HG03175 (cell line): ENCODE results near the gene ACTC1.
"Not testable (repeated sequence)": the region's sequence is repeated elsewhere in the genome, so short reads cannot be mapped to it uniquely, and the experiment has no call there.

Experiments used
- ATAC-seq: cut with Tn5 transposase; IDR thresholded peaks from one replicate; pipeline ENCODE4 v1.9.1; 2021; ENCODE audit warnings: mild to moderate bottlenecking, moderate library complexity; ENCODE audit not compliant: unreplicated experiment

The ACTC1 gene

DNA sequence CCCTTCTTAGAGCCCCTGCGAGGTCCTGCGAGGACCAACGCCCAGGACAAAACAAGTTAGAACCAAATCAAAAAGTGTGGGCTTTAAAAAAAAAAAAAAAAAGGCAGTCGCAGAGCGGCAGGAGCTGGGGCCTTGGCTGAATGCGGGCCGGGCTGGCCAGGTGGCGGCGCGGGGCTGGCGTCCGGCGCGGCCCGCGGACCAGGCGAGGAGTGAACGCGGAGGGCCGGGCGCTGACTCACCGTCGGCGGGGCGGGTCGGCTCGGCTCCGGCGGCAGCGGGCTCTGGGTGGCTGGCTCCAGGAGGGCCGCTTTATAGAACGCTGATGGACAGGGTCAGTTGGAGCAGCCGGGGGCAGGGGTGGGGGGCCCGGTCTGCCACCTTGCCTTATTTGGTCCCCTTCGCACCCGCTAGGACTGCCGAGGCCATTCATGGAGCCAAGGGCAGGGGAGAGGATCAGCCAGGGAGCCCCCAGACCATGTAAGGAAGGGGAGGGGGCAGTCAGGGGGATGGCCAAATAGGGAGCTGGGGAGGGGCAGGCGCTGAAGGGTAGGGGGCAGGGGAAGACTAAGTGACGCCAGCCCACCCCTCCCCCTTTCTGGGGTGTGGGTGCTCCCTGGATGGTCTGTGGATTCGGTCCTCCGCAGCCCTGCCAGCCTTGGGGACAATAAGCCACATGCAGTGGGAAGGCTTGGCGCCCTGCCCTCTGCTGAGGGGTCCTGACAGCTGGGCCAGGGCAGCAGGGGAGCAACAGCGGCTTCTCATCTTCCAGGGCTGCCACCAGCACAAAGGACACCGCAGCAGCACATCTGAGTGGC lies at the start of gene ACTC1:
Gene ACTC1 (minus strand): TSS at position 283 of the 815 bp plus-strand sequence. CDS start 741 bp downstream, outside the sequence.
- no peak for ATAC-seq

DNA sequence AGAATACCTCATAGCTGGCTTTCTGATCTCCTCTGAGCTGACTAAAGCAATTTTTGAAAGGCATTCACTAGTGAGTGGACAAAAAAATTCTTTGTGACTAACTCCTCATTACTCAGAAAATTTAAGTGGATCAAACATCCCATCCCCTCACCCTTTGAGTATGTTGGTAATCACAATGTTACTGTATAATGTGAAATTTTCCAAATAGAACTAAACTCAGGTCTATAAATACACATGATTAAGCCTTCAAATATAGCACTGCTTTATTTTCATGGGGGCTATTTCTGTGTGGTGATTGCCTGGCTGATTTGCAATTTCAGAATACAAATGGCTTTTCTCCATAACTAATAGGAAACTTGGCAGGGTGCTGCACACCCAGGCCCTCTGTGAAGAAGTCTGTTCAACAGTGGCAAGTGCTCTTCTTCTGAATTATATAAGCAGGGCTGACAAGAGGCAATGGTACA lies 45.9 kb upstream of the ACTC1 start:
- no peak for ATAC-seq

DNA sequence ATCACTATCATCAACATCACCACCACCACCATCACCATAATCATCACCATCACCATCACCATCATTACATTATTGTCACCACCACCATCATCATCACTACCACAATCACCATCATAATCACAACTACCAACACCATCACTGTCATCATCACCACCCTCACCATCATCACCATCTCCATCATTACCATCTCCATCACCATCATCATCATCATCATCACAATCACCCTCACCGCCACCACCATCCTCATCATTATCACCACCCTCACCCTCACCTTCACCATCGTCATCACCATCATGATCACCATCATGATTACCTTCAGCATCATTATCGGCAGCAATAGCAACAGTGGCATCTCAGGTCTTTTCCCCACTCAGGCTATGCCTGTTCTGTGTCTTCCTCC lies 42.9 kb upstream of the ACTC1 start:
- no peak for ATAC-seq

DNA sequence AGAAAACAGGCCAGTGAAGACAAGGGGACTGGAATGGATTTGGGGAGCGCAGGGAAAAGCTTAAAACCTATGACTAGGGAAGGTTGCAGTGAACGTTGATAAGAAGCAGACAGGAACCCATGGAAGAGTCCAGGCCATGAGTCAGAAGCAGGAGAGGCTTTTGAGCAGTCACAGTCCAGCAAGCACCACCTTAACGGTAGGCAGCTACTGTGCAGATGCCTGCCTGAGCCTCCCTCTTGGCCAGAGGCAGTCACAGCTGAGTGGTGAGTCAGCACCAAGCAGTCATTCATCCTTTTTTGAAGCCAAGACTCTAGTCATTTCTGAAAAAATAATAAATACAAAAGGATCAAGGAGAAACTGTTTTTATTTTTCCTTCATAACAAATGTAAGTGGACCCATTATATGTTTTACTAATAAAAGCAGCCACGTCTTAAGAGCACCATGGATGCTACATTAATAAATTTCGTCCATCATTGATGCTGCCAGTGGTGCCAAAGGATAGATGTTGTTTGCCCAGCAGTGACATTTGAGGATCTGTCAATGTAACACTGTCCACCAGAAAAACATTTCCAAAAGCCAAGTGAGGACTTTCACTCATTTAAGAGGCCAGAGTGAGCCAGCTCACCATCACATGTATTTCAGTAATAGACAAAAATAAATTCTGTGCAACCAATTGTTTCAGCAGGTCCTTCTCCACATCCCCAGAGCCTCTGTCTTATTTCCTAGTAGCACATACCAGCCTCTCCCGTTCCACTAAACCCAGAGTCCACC lies 42.1 kb upstream of the ACTC1 start:
- no peak for ATAC-seq

DNA sequence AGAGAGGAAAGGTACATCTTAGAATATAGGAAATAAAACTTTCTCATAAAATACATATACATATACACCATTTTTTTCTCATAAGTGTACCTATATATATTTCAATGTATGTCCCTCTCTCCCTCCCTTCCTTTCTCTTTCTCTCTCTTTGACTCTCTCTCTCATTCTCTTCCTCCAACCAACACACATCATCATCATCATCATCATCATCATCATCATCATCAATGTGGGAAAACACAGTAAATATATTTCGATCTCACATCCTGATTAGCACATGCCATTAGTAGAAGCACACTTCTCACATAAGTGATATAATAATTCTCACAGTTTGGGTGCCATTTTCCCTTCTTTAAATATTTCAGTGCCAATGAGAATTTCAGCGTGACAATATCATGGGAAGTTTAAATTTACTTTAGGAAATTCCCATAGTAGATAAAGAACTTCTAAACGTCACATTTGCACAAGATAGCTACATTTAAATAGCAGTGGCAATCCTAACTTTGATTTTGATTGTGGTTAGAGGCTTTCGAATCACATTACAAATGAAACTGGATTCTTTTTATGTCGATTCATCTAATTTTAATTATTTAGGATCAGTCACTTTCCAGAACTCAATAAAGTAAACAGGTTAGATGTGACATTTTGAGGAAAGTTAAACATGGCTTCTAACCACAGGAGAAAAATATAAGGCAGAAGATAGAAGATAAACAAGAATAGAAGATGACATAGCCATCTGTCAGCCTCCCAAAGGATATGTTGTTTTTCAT lies 33.0 kb upstream of the ACTC1 start:
- ATAC-seq = no peak

DNA sequence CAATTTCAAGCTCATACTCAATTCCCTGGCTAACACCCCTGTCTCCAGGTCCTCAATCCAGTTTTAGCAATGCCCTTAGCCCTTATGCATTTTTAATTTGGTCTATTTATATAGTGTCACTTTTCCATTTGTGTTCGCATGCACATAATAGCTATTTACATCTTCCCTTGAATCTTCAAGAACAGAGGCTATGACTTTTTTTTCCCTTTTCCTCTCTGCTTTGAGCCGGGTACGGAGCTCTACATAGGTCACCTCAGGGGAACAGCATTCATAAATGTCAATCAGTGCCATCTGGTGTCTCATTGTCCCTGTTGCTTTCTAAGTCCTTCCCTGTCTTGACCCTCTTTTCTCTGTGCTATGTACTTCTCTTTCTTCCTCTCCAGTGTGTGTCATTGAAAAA lies 26.5 kb upstream of the ACTC1 start:
- ATAC-seq = no peak

DNA sequence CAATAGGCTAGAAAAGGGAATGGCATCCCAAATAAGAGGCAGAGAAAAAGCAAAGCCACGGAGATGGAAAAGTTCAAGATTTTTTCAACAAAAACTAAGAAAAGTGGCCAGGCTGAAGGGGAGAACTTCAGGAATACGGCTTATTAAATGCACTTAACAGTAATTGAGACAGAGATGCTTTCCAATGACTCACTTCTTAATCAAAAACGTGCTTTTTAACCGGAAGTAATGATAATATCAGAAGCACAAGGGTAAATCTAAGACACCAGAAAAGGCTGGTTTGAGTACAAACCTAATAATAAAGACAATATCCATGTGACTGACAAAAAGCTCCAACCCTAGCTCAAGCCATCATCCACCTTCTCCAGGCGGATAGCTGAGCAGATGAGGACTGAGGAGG lies 24.8 kb upstream of the ACTC1 start:
- ATAC-seq = no peak

DNA sequence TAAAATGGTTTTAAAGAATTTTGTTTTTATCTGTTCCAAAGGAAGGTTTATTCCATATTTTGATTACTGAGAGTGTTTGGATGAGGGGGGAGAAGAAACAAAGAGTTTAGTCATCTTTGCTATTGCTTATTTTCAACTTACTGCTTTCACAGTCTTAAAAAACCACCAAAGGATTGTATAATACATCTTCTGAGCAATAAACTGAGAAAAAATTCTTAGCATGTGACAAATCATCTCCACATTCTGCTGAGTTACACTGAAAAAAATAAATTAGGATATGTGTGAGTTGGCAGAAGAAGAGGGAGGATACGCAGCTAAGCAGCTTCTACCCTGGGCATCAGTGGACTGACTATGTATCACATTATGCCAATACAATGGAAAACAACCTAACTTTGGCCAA lies 23.2 kb upstream of the ACTC1 start:
- no peak for ATAC-seq

DNA sequence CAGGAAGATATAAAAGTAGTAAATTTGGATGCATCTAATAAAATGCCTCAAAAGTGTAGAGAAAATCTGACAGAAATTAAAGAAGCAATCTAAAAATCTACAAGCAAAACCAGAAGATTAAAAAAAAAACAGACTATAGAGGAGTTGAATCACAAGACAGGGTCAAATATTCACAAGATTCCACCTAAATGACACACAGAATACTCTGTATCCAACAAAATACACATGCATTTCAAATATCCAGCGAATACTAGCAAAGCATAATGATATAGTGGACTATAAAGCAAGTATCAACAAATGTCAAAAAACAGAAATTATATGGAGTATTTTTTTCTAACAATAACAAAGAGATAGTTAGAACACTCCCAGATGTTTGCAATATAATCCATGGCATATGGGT lies 20.5 kb upstream of the ACTC1 start:
- ATAC-seq = no peak

DNA sequence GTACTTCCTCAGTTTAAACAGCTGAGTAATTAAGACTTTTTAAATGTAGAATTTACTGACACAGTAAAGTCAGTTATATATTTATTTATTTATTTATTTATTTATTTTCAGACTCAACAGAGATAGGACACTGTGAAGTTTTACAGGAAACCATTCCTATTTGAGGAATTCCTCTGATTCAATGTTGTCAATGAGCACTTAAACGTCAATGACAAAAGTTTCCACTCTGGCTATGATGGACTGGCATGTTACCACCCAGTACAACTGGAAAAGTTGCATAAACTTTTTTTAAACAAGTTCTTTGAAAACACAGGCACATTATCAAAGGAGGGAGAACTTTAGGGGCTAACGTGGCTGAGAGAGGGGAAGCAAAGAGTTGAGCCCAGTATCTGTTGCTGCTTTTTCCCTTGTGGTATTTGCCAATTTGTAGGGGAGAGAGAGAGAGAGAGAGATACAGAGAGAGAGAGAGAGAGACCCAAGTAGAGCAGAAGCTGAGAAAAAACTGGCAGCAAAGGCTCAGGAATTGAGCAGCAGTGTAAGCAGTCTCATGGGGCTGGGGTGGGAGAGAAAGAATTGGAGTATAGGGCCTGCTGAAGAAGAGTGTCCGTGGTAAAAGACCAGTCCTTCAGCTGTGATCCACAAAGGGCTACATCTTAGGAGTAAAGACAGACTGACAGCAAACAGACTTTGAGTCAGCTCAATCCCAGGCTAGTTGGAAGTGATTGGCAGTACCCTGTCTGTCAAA lies 18.3 kb upstream of the ACTC1 start:
- ATAC-seq = no peak

DNA sequence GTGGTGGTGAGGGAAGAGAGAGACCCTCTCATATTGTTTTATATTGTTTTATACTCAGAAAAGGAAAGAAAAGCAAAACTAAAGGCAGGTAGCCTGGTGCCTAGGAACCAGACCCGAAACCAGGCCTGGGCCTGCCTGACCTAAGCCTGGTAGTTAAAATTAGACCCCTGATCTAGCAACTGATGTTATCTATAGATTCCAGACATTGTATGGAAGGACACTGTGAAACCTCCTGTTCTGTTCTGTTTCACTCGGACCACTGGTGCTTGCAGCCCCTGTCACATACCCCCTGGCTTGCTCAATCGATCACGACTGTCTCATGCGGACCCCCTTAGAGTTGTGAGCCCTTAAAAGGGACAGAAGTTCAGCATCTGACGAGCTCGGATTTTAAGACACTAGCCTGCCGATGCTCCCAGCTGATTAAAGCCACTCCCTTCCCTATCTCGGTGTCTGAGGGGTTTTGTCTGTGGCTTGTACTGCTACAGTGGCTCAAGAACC lies 17.6 kb upstream of the ACTC1 start:
- not testable (repeated sequence) for ATAC-seq

DNA sequence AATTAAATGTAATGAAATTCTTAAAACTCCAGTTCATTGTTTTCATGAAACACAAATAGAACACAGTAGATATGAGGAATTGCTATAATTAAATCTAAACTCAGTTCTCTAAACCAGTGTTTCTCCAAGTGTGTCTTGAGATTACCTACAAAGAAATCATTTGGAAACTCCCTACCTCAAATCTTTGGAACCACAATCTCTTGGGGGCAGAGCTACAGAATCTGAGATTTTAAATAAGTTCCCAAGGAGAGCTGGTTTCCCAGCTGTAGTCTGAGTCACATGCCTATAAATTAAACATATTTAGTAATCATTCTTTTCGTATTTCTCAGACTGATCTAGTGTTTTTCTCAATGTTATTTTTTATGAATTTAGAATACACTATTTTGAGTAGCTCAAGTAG lies 17.0 kb upstream of the ACTC1 start:
- ATAC-seq = no peak

DNA sequence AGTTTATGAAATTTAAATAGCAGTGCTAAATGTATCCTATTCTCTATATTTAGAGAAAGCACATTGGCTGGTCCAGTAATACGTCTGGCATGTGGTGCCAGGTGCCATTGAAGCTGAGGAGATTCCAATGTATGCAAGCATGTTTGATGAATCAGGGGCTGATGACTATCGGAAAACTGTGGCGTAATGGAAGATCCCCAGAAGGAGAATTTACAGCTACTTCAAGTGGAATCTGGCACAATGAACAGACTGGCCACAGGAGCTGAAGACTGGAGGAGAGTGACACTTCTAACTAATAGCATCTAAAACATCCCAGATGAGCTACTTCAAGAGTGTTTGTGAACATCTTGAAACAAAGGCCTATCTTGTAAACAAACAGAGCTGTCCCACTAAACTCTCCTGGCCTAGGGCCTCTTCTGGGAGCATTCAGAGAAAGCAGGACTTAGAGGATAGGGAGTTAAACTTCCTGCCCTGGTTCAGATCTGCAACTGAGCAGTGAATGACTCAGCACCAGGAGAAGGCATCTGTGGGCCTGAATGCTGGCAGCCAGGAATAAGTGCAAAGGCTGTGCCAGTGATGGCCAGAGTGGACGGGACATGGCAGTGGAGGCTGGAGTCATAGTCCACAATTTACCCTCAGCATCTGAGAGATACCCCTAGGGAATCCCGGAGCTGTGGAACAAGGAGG lies 15.2 kb upstream of the ACTC1 start:
- no peak for ATAC-seq

DNA sequence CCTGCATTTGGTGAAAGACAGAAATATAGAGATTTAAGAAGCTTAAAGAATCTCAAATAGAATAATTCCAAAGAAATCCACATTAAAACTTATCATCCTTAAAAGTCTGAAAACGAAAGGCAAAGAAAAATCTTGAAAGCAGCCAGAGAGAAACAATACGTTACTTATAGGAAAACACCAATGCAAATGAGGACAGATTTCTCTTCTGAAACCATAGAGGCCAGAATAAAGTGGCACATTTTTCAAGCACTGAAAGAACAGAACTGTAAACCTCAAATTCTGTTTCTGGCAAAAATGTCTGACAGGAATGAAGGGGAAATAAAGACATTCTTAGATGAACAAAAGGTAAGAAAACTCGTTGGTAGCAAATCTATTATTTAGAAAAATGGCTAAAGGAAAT lies 13.8 kb upstream of the ACTC1 start:
- ATAC-seq = no peak

DNA sequence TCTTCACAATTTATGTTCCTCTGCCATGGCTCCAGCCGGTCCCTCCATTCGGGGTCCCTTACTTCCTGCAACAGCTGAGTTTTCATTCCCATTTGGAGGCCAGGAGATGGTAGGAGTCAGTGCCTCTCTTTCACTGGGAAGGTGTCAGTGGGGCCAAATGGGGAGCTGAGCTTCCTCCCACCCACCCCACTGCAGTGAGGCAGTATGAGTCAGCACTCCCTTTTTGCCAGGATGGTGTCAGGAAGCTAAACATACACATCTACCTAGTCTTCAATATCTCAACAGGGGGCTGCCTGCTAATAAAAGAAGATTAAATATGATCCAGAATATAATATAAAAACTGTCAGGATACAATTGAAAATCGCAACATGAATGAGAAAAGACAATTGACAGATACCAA lies 12.7 kb upstream of the ACTC1 start:
- no peak for ATAC-seq

DNA sequence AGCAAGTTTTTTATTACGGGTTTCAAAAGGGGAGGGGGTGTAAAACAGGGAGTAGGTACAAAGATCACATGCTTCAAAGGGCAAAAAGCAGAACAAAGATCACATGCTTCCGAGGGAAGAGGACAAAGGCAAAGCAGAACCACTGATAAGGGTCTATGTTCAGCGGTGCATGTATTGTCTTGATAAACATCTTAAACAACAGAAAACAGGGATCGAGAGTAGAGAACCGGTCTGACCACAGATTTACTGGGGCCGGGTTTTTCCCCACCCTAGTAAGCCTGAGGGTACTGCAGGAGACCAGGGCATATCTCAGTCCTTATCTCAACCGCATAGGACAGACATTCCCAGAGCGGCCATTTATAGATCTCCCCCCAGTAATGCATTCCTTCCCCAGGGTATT lies 11.9 kb upstream of the ACTC1 start:
- not testable (repeated sequence) for ATAC-seq

DNA sequence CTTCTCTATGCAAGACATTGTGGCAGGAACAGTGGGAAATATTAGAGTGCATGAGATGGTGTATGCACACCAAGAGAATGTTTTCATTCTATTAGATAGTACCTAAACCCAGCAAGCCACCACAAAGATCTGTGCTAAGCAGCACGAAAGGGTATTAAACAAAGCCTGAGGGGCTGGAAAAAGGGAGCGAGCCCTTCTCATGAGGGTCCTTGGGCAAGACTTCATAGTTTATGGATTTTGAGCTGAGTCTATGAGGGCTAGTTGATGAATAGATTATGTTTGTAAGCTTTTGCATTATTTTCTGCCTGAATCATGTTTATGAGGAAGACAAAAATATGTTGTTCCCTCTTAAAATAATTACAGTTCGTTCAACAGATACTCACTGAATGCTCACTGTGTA lies 9.4 kb upstream of the ACTC1 start:
- no peak for ATAC-seq

DNA sequence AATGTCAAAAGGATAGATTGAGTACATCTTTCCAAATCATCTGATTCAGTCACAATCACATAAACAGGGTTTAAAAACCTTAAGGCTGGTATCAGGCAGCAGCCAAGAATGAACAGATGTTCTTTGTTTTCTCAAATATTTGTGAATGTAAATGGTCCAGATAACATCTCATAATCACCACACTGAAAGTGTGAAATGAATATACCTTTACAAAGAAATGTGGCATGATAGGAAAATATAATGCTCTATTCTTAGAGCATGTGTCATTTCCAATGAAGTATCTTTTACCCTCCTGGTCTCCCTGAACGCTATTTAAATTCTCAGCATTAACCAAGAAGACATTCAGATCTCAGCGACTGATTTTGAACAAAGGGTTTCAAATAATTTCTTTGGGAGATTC lies 8.8 kb upstream of the ACTC1 start:
- ATAC-seq = no peak

DNA sequence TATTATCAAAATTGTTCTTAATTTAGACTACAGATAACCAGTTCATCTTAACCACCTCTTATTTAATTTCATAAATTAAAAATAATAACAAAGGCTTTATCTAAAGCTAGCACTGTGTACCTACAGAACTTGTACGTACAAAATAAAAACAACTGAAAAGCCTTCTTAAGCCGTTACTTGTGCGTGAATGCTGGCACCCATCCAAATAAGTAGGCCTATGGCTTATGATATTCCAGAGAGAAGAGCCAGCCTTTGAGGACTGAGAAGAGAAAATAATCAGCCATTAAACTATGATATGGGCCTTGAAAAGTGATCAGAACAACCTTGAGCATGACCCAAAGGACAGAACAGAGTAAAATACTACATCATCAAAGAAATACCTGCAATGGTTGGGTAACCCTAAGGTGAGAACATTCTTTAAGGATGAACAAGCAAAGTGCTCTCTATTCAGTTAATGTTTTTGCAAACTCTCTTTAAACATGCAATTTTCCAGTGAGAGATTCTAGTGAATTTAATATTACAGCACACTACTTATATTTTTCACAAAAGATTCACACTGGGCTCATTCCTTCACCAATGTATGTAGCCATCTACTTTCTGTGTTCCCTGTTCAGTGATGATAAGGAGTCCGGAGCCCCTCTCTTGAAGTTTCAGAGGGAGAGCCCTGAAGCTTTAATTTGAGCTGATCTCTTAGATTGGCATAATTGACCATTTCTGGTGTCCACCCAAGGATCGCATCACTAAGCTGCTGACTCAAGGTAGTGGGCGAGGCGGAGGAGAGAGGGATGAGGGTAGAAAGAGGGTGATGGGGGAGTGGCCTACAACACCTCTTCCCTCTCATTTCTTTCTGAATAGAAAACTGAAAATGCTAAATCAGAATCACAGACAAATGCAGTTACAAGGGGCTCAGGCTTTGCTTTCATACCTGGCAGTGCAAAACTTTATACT lies 7.7 kb upstream of the ACTC1 start:
- no peak for ATAC-seq
